K562 (cell line): Measurements from ENCODE around the gene OTUD5. TPM values are rescaled to one million over a fixed set of nuclear protein-coding genes. Genes with fewer than 3 reads are reported as not detected.

ENCODE experiments used
- DACH1 ChIP-seq: fragments of 450-650 bp; IDR thresholded peaks from 2 replicates; pipeline ENCODE4 v1.6.1; 2018; ENCODE audit not compliant: partially characterized antibody
- EZH2 ChIP-seq: IDR thresholded peaks from 2 replicates; pipeline ENCODE4 v1.6.1; 2012; ENCODE audit warnings: low read depth, mild to moderate bottlenecking, inconsistent platforms, low read length, borderline replicate concordance
- FOXJ2 ChIP-seq: fragments of 200-800 bp; sonication (Bioruptor generic); IDR thresholded peaks from 2 replicates; pipeline ENCODE4 v1.6.1; 2016; ENCODE audit warnings: missing genetic modification characterization, missing compliant biosample characterization
- GATAD2B ChIP-seq: fragments of 450-650 bp; IDR thresholded peaks from 2 replicates; pipeline ENCODE4 v1.6.1; 2017; ENCODE audit warnings: mild to moderate bottlenecking, borderline replicate concordance
- MTA1 ChIP-seq: fragments of 450-650 bp; IDR thresholded peaks from 2 replicates; pipeline ENCODE4 v1.6.1; 2017; ENCODE audit warnings: borderline replicate concordance
- NFRKB ChIP-seq: fragments of 450-650 bp; IDR thresholded peaks from 2 replicates; pipeline ENCODE4 v1.6.1; 2016; ENCODE audit warnings: low read depth
- NRF1 ChIP-seq, 2 experiments: fragments of 450-650 bp; IDR thresholded peaks in 1 of 2; conservative IDR thresholded peaks in 1 of 2; 2 replicates each; pipeline ENCODE4 v1.6.1; 2014; ENCODE audit warnings: mild to moderate bottlenecking in 2 of 2
- POLR3G ChIP-seq: IDR thresholded peaks from 2 replicates; pipeline ENCODE4 v1.6.1; 2011; ENCODE audit not compliant: insufficient read length, insufficient replicate concordance; ENCODE audit errors: extremely low read depth
- SAFB ChIP-seq: fragments of 200-400 bp; formaldehyde crosslinking; IDR thresholded peaks from 2 replicates; pipeline ENCODE4 v1.6.1; 2017; ENCODE audit warnings: low read depth, low read length, borderline replicate concordance
- SAFB2 ChIP-seq: fragments of 200-400 bp; formaldehyde crosslinking; IDR thresholded peaks from 2 replicates; pipeline ENCODE4 v1.6.1; 2018; ENCODE audit warnings: borderline replicate concordance, low read length, low read depth, moderate library complexity; ENCODE audit not compliant: severe bottlenecking
- SIN3B ChIP-seq: fragments of 450-650 bp; IDR thresholded peaks from 2 replicates; pipeline ENCODE4 v1.6.1; 2017; ENCODE audit warnings: low read depth, mild to moderate bottlenecking, moderate library complexity
- ZNF232 ChIP-seq: sonication (generic); formaldehyde crosslinking; IDR thresholded peaks from 2 replicates; pipeline ENCODE4 v1.8.0; 2022; ENCODE audit warnings: mild to moderate bottlenecking, missing genetic modification reagents
- polyA plus RNA-seq, 8 experiments: library from polyadenylated mRNA; depleted of rRNA in 4 of 8; stranded (reverse) in 5 of 8; unstranded in 3 of 8; fragments of >200 nt; fragmentation: Nextera tagmentation in 2 of 8; fragmentation: Illumina TruSeq in 1 of 8; extraction: Ambion mirVana in 2 of 8; extraction: Trizol in 1 of 8; gene quantifications; 2 replicates each; pipeline versions ENCODE4 v1.2.1 to v1.2.3, GENCODE V29; 2011 to 2014; ENCODE audit warnings: inconsistent platforms in 1 of 8, missing spikeins in 1 of 8
- total RNA-seq, 7 experiments: library from RNA; depleted of rRNA in 6 of 7; stranded (reverse); fragments of >200 nt in 6 of 7; fragmentation: Illumina TruSeq in 2 of 7; extraction: Trizol in 2 of 7; gene quantifications; 2 replicates each; pipeline versions ENCODE4 v1.2.1 to v1.2.3, GENCODE V29; 2011 to 2021; ENCODE audit warnings: low replicate concordance in 1 of 7
- TF ChIP-seq, protein P1 (sequence below): fragments of 250-450 bp; sonication (Bioruptor Pico); IDR thresholded peaks from 2 replicates; pipeline ENCODE4 v1.9.0; 2021; ENCODE audit warnings: mild to moderate bottlenecking, inconsistent platforms
- TF ChIP-seq, protein P2 (sequence below): sonication (generic); formaldehyde crosslinking; IDR thresholded peaks from 2 replicates; pipeline ENCODE4 v1.8.1; 2023; ENCODE audit warnings: missing genetic modification reagents, mild to moderate bottlenecking, borderline replicate concordance
- TF ChIP-seq, protein P3 (sequence below): fragments of 450-650 bp; formaldehyde crosslinking; IDR thresholded peaks from 2 replicates; pipeline ENCODE4 v1.4.0; 2022; ENCODE audit warnings: missing genetic modification characterization
- TF ChIP-seq, protein P4 (sequence below): fragments of 250-450 bp; sonication (Bioruptor Pico); IDR thresholded peaks from 2 replicates; pipeline ENCODE4 v1.5.1; 2021; ENCODE audit warnings: mild to moderate bottlenecking

Gene OTUD5
- total and polyA plus RNA-seq, 9 of the 15 experiments (the other 6 are each of a cell fraction or from before 2014, with no cell fraction given): 3.6 to 102 (median 59.0) TPM

DNA sequence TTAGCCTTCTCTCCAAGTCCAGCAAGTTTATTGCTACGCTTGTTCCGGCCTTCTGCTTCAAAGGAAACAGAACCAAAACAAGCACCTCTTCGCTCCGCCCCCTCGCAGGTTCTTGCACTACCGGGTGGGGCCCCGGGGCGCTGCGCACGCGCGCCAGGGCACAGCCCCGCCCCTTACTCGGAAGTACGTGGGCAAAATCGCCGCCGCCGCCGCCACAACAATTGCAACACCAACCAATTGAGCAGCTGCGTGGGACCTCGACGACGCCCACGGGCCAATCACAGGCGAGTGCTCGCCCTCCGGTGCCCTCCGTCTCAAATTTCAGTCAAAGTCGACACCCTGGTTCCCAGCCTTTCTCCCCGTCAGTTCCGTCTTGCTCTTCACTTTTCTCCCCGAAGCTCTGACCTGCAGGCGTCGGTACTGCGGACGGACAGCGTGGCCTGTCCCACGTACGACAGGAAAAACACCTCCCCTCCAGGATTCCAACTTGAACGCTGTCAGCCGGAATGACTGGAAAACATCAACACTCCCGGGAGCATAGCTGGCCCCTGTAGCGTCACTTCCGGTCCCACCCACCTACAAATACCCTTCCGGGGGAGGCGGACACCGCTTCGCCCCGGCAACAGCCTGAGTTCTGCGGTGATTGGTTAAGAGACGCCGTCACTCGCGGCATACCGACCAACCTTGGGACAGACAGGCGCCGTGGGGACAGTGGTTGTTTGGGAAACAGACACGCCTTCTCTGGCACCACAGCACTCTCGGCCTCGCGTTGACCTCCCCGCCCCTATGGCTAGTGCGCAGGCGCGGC is 624 bp upstream of the OTUD5 start (continued):
- TF ChIP-seq, protein P1, sequence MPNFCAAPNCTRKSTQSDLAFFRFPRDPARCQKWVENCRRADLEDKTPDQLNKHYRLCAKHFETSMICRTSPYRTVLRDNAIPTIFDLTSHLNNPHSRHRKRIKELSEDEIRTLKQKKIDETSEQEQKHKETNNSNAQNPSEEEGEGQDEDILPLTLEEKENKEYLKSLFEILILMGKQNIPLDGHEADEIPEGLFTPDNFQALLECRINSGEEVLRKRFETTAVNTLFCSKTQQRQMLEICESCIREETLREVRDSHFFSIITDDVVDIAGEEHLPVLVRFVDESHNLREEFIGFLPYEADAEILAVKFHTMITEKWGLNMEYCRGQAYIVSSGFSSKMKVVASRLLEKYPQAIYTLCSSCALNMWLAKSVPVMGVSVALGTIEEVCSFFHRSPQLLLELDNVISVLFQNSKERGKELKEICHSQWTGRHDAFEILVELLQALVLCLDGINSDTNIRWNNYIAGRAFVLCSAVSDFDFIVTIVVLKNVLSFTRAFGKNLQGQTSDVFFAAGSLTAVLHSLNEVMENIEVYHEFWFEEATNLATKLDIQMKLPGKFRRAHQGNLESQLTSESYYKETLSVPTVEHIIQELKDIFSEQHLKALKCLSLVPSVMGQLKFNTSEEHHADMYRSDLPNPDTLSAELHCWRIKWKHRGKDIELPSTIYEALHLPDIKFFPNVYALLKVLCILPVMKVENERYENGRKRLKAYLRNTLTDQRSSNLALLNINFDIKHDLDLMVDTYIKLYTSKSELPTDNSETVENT (CRISPR knock-in tag): no peak
- TF ChIP-seq, protein P2, sequence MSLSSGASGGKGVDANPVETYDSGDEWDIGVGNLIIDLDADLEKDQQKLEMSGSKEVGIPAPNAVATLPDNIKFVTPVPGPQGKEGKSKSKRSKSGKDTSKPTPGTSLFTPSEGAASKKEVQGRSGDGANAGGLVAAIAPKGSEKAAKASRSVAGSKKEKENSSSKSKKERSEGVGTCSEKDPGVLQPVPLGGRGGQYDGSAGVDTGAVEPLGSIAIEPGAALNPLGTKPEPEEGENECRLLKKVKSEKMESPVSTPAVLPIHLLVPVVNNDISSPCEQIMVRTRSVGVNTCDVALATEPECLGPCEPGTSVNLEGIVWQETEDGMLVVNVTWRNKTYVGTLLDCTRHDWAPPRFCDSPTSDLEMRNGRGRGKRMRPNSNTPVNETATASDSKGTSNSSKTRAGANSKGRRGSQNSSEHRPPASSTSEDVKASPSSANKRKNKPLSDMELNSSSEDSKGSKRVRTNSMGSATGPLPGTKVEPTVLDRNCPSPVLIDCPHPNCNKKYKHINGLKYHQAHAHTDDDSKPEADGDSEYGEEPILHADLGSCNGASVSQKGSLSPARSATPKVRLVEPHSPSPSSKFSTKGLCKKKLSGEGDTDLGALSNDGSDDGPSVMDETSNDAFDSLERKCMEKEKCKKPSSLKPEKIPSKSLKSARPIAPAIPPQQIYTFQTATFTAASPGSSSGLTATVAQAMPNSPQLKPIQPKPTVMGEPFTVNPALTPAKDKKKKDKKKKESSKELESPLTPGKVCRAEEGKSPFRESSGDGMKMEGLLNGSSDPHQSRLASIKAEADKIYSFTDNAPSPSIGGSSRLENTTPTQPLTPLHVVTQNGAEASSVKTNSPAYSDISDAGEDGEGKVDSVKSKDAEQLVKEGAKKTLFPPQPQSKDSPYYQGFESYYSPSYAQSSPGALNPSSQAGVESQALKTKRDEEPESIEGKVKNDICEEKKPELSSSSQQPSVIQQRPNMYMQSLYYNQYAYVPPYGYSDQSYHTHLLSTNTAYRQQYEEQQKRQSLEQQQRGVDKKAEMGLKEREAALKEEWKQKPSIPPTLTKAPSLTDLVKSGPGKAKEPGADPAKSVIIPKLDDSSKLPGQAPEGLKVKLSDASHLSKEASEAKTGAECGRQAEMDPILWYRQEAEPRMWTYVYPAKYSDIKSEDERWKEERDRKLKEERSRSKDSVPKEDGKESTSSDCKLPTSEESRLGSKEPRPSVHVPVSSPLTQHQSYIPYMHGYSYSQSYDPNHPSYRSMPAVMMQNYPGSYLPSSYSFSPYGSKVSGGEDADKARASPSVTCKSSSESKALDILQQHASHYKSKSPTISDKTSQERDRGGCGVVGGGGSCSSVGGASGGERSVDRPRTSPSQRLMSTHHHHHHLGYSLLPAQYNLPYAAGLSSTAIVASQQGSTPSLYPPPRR: no peak
- TF ChIP-seq, protein P3, sequence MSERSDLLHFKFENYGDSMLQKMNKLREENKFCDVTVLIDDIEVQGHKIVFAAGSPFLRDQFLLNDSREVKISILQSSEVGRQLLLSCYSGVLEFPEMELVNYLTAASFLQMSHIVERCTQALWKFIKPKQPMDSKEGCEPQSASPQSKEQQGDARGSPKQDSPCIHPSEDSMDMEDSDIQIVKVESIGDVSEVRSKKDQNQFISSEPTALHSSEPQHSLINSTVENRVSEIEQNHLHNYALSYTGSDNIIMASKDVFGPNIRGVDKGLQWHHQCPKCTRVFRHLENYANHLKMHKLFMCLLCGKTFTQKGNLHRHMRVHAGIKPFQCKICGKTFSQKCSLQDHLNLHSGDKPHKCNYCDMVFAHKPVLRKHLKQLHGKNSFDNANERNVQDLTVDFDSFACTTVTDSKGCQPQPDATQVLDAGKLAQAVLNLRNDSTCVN (CRISPR knock-in tag): no peak
- TF ChIP-seq DACH1 (no peak), MTA1 (no peak; the same call in 1 of the 2 replicates), EZH2 (no peak), NRF1 (conservative IDR thresholded peaks at IDR 0.05 in 1 of 2, IDR thresholded peaks at IDR 0.05 in 1 of 2) (peak; percentile 97), FOXJ2 (peak; percentile 63; the same call in 1 of the 2 replicates), POLR3G (no peak), ZNF232 (CRISPR knock-in tag) (no peak), SAFB (no peak), GATAD2B (no peak), SIN3B (peak; percentile 81), NFRKB (0 out of 2 replicates have a peak, but pooled peaks have one; percentile 21), SAFB2 (no peak)
- TF ChIP-seq, protein P4, sequence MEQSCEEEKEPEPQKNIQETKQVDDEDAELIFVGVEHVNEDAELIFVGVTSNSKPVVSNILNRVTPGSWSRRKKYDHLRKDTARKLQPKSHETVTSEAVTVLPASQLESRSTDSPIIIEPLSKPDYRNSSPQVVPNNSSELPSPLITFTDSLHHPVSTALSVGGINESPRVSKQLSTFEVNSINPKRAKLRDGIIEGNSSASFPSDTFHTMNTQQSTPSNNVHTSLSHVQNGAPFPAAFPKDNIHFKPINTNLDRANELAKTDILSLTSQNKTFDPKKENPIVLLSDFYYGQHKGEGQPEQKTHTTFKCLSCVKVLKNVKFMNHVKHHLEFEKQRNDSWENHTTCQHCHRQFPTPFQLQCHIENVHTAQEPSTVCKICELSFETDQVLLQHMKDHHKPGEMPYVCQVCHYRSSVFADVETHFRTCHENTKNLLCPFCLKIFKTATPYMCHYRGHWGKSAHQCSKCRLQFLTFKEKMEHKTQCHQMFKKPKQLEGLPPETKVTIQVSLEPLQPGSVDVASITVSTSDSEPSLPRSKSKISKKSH (CRISPR knock-in tag): no peak
